PC-3 (cell line): ENCODE measurements around the gene SCAANT1.

Source experiments
- EZH2 ChIP-seq: fragments of 300-600 bp; sonication (generic); IDR thresholded peaks from one replicate; pipeline ENCODE4 v1.6.1; 2017; ENCODE audit warnings: antibody characterized with exemption, mild to moderate bottlenecking, low read length; ENCODE audit not compliant: unreplicated experiment
- EZH2phosphoT487 ChIP-seq: fragments of 300-600 bp; sonication (generic); IDR thresholded peaks from 2 replicates; pipeline ENCODE4 v1.6.1; 2018; ENCODE audit warnings: mild to moderate bottlenecking, antibody characterized with exemption, low read length, borderline replicate concordance
- TF ChIP-seq, protein P1 (sequence below): fragments of 300-600 bp; sonication (generic); conservative IDR thresholded peaks from 2 replicates; pipeline ENCODE4 v1.5.1; 2017; ENCODE audit warnings: antibody characterized with exemption, low read depth, mild to moderate bottlenecking, low read length

DNA sequence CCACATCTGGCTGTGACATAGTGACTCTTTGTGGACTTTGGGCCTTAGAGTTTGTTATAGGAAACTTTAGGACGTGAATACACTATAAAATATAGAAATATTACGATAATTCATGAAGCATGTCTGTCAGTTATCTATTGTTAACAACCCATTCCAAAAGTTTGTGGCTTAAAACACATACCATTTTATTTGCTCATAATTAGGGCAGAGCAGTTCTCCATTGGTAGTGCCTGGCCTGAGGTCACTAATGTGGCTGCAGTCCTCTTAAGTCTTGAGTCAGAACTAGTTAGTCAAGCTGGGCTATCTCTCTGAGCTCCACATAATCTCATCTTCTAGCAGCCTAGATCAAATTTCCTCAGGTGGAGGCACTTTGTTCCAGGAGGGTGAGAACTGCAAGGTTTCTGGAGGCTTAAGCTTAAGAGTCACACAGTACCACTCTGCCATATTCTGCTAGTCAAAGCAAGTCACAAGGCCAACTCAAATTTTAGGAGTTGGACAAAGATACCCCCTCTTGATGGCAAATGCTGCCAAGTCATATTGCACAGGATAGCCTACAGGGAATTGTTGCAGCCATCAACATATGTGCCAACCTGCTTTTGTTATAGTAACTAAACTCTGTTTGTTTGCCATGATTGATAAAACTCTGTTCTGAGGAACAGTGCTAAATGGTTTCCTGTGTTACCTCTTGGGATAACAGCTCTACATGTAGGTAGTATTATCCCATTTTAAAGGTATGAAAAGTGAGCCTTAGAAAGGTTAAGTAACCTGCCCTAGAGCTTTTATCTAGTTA is 39.9 kb downstream of the SCAANT1 start:
- TF ChIP-seq, protein P1, sequence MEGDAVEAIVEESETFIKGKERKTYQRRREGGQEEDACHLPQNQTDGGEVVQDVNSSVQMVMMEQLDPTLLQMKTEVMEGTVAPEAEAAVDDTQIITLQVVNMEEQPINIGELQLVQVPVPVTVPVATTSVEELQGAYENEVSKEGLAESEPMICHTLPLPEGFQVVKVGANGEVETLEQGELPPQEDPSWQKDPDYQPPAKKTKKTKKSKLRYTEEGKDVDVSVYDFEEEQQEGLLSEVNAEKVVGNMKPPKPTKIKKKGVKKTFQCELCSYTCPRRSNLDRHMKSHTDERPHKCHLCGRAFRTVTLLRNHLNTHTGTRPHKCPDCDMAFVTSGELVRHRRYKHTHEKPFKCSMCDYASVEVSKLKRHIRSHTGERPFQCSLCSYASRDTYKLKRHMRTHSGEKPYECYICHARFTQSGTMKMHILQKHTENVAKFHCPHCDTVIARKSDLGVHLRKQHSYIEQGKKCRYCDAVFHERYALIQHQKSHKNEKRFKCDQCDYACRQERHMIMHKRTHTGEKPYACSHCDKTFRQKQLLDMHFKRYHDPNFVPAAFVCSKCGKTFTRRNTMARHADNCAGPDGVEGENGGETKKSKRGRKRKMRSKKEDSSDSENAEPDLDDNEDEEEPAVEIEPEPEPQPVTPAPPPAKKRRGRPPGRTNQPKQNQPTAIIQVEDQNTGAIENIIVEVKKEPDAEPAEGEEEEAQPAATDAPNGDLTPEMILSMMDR, result no peak
- TF ChIP-seq EZH2phosphoT487, result no peak
- no peak for TF ChIP-seq EZH2
